Breast epithelium (tissue), 4 donors: ENCODE data around the gene FBH1. TPM values are rescaled to one million over a fixed set of nuclear protein-coding genes. Genes with fewer than 3 reads are reported as not detected.

Experiments used
- DNase-seq, 2 donors: peaks; one replicate each; pipeline ENCODE4 v3.0.0-alpha.2; 2019; ENCODE audit warnings: low spot score in 2 of 2
- H3K27ac ChIP-seq, 2 donors: fragments of 200-600 bp; sonication (generic) in 1 of 2; one replicate each; pipeline ENCODE4 v1.5.1; 2016 to 2019; ENCODE audit warnings: mild to moderate bottlenecking in 1 of 2
- H3K27me3 ChIP-seq, 2 donors: fragments of 200-600 bp; sonication (generic) in 1 of 2; one replicate each; pipeline versions ENCODE4 v1.5.1 to v1.6.0; 2017 to 2019; ENCODE audit warnings: control low read depth in 1 of 2, mild to moderate bottlenecking in 1 of 2
- H3K36me3 ChIP-seq: fragments of 200-600 bp; one replicate; pipeline ENCODE4 v1.5.1; 2019
- H3K4me1 ChIP-seq, 2 donors: fragments of 200-600 bp; sonication (generic); one replicate each; pipeline ENCODE4 v1.5.1; 2016 to 2019; ENCODE audit warnings: control low read depth in 1 of 2
- H3K4me3 ChIP-seq, 3 donors: fragments of 200-600 bp; sonication (generic); 1 replicate in 2 of 3; 2 replicates in 1 of 3; pipeline ENCODE4 v1.5.1; 2016 to 2019; ENCODE audit warnings: mild to moderate bottlenecking in 3 of 3, moderate library complexity in 2 of 3
- H3K9me3 ChIP-seq, 2 donors: fragments of 200-600 bp; sonication (generic) in 1 of 2; one replicate each; pipeline ENCODE4 v1.5.1; 2016 to 2019; ENCODE audit warnings: control low read depth in 1 of 2
- CTCF ChIP-seq, 3 donors: fragments of 450-650 bp; IDR thresholded peaks; one replicate each; pipeline ENCODE4 v1.5.1; 2016 to 2017; ENCODE audit warnings: antibody characterized with exemption in 3 of 3, mild to moderate bottlenecking in 3 of 3, moderate library complexity in 3 of 3
- POLR2A ChIP-seq: fragments of 450-650 bp; IDR thresholded peaks from one replicate; pipeline ENCODE4 v1.6.1; 2016; ENCODE audit warnings: antibody characterized with exemption, mild to moderate bottlenecking, moderate library complexity
- POLR2AphosphoS5 ChIP-seq, 3 donors: sonication (generic); formaldehyde crosslinking; IDR thresholded peaks; one replicate each; pipeline ENCODE4 v1.6.1; 2017; ENCODE audit warnings: antibody characterized with exemption in 3 of 3
- intact Hi-C: fragments of 100-400 bp; cut with DNase I; formaldehyde crosslinking; loops from one replicate; pipeline ENCODE4 v1.15.1; 2023; ENCODE audit warnings: low total_unique reads
- total RNA-seq, 3 donors: library from RNA; depleted of rRNA; stranded (reverse); fragments of >200 nt; gene quantifications; one replicate each; pipeline ENCODE4 v1.1.0, GENCODE V29; 2016

FBH1 gene
- total RNA-seq, 3 donors from 2014 or later, result 91.2 to 115 (median 109) TPM

DNA sequence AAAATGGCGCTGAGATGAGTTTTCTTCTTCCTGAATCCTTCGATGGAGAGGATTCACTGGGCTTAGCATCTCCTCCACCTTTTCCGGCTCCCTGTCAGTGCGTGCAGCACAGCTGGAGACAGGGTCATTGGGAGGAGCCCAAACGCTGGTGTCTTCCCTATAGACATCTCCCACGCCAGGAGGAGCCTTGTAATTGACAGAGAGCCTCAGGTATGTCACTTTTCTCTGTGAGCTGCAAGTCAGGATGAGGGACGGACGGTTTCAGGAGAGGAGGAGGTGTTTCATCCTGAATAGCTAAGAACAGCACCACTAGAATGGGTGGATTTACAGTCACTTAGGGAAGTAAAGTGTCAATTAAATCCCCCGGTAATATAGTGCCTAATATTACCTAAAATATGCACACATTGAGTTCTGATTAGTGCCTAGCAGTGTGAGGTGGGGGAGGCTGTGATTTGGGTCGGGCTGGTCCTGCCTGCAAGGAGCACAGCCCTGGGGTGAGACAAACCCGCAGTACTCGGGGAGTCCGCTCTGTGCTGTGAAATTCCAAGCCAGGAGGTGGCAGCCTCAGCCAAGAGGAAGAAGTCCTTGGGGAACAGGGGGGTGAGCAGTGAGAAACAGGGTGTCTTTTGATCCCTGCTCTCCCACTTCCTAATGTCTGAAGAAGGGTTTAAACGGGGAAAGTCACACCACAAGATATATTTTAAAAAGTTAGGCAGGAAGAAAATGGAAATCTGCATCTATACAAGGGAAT, 59.1 kb downstream of the FBH1 start:
- peak in 2 of 3 donors; percentile 36 to 42 for TF ChIP-seq CTCF (IDR thresholded peaks at IDR 0.05)
- no peak for TF ChIP-seq POLR2A
- no peaks in the 10 kb centered on the region for H3K9me3 ChIP-seq
- peak overlapping the region; percentile 87 to 91 for H3K27ac ChIP-seq
- H3K4me1 ChIP-seq, result peaks cover 9 to 13% of the 10 kb centered on the region in 2 donors
- H3K4me3 ChIP-seq, result no peak overlapping the region
- intact Hi-C loops, result loop anchor here (10.0 kb wide), 1 partner anchor 136 kb away; the partner anchor contains the start of gene RBM17
- no peaks in the 10 kb centered on the region for H3K36me3 ChIP-seq
- DNase-seq, result peak in 1 of 2 donors; percentile 63
- H3K27me3 ChIP-seq, result no peaks in the 10 kb centered on the region

- peak overlapping the region; percentile 87 to 91 for H3K27ac ChIP-seq
- peak; percentile 68 to 94 for DNase-seq
Observed at GRCh38 chr10:5951167-5951711, 61.2 kb downstream of the FBH1 start.

DNA sequence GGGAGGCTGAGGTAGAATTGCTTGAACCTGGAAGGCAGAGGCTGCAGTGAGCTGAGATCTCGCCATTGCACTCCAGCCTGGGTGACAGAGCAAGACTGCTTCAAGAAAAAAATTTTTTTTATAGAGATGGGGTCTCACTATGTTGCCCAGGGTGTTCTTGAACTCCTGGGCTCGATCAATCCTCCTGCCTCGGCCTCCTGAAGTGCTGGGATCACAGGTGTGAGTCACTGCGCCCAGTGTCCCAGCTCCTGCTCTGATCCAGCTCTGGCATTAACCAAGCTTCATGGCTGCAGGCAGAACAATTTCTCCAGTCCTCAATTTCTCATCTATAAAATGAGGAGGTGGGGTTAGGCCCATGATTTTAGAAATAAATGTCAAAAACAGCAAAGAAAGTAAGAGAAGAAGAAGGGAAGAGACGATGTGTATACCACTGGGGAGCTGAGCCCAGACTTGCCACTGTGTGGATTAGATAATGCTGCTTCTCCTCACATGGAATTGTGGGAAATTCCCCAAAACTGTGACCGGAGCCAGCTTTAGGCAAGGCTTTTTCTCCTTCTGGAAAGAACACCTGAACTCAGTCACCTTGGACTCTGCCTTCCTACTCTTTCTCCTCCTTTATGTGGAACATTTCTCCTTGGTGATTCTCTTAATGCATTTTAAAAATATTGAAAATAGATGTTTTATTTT, 61.8 kb downstream of the FBH1 start:
- no peaks in the 10 kb centered on the region for H3K9me3 ChIP-seq
- peak overlapping the region; percentile 87 to 91 for H3K27ac ChIP-seq
- H3K4me1 ChIP-seq, result peaks cover 0 to 4% of the 10 kb centered on the region in 2 donors
- no peaks in the 10 kb centered on the region for H3K36me3 ChIP-seq
- DNase-seq, result peak in 1 of 2 donors; percentile 65
- TF ChIP-seq POLR2A (no peak), CTCF (IDR thresholded peaks at IDR 0.05) (no peak), POLR2AphosphoS5 (IDR thresholded peaks at IDR 0.05) (no peak)
- no peaks in the 10 kb centered on the region for H3K27me3 ChIP-seq
- H3K4me3 ChIP-seq, result no peak overlapping the region
- intact Hi-C loops, result no loop called here

More at GRCh38 chr10:5951167-5951711, 61.2 kb downstream of the FBH1 start:
- H3K4me1 ChIP-seq, result peaks cover 0 to 7% of the 10 kb centered on the region in 2 donors
- no peaks in the 10 kb centered on the region for H3K36me3 ChIP-seq
- no peaks in the 10 kb centered on the region for H3K9me3 ChIP-seq
- intact Hi-C loops, result no loop called here
- TF ChIP-seq POLR2AphosphoS5 (IDR thresholded peaks at IDR 0.05) (peak; percentile 47 to 88 (median 74)), POLR2A (no peak), CTCF (IDR thresholded peaks at IDR 0.05) (no peak)
- no peaks in the 10 kb centered on the region for H3K27me3 ChIP-seq
- no peak overlapping the region for H3K4me3 ChIP-seq

GRCh38 chr10:5952731-5953385, 62.8 kb downstream of the FBH1 start:
- Histone ChIP-seq H3K27me3 (no peaks in the 10 kb centered on the region), H3K4me1 (peaks cover 0 to 4% of the 10 kb centered on the region in 2 donors), H3K27ac (peak overlapping the region; percentile 38 to 87), H3K9me3 (no peaks in the 10 kb centered on the region), H3K36me3 (no peaks in the 10 kb centered on the region), H3K4me3 (no peak overlapping the region)
- no peak for DNase-seq
- TF ChIP-seq CTCF (IDR thresholded peaks at IDR 0.05) (no peak), POLR2A (no peak), POLR2AphosphoS5 (IDR thresholded peaks at IDR 0.05) (no peak)
- intact Hi-C loops, result no loop called here
